Activated CD4-positive, alpha-beta memory T cell treated with anti-CD3 and anti-CD28 coated beads, Interleukin-2, amount 10 ng/mL, durations not matched to agents 7 days and 5 days (primary cell): ENCODE data around the gene ZNF835. TPM values are rescaled to one million over a fixed set of nuclear protein-coding genes. Genes with fewer than 3 reads are reported as not detected.

ENCODE experiments used
- CTCF ChIA-PET: fragments of 350-600 bp; sonication (Branson Sonifier 250); formaldehyde crosslinking; loops from one replicate; lab custom pipeline; 2021; ENCODE audit warnings: antibody characterized with exemption, inconsistent platforms; lab: Charles Lee
- POLR2A ChIA-PET: fragments of 350-600 bp; sonication (Branson Sonifier 250); formaldehyde crosslinking; loops from one replicate; lab custom pipeline; 2021; ENCODE audit warnings: antibody characterized with exemption; lab: Charles Lee
- DNase-seq: peaks from one replicate; pipeline ENCODE4 v3.0.0-alpha.2; 2020
- H3K27ac Mint-ChIP-seq: one replicate; pipeline ENCODE4 v1.8.0; 2021; ENCODE audit warnings: mild to moderate bottlenecking, mixed read lengths
- H3K27me3 Mint-ChIP-seq: one replicate; pipeline ENCODE4 v1.8.0; 2021; ENCODE audit warnings: mixed read lengths
- H3K36me3 Mint-ChIP-seq: one replicate; pipeline ENCODE4 v1.8.0; 2021; ENCODE audit warnings: low read depth, mixed read lengths
- H3K4me1 Mint-ChIP-seq: one replicate; pipeline ENCODE4 v1.8.0; 2021; ENCODE audit warnings: mixed read lengths
- H3K4me3 Mint-ChIP-seq: one replicate; pipeline ENCODE4 v1.8.0; 2021; ENCODE audit warnings: mild to moderate bottlenecking, mixed read lengths
- H3K9me3 Mint-ChIP-seq: one replicate; pipeline ENCODE4 v1.8.0; 2021; ENCODE audit warnings: mixed read lengths
- total RNA-seq, 2 experiments: library from RNA; stranded (reverse); gene quantifications; one replicate each; pipeline ENCODE4 v1.2.3, GENCODE V29; 2021

The ZNF835 gene
- total RNA-seq, result under 1 TPM; 0.23 to 0.68 TPM

GRCh38 chr19:56671613-56671994 is at the start of gene ZNF835:
TSS of gene ZNF835 (minus strand) at chr19:56671757. CDS start at chr19:56665198, 6,559 bp downstream.
- peak within 1 kb of the TSS; percentile 66 for H3K4me3 Mint-ChIP-seq
- H3K27me3 Mint-ChIP-seq, result no peaks in the 10 kb centered on the region
- CTCF ChIA-PET, result no interaction called here
- peak; percentile 65 for DNase-seq
- POLR2A ChIA-PET, result no interaction called here
- peaks cover 3% of the 10 kb centered on the region for H3K36me3 Mint-ChIP-seq
- no peak within 1 kb of the TSS for H3K27ac Mint-ChIP-seq
- H3K9me3 Mint-ChIP-seq, result peaks cover 32% of the 10 kb centered on the region
- H3K4me1 Mint-ChIP-seq, result peaks cover 5% of the 10 kb centered on the region

GRCh38 chr19:56720281-56720680 is 48.7 kb upstream of the ZNF835 start:
- Mint-ChIP-seq H3K9me3 (peaks cover 42% of the 10 kb centered on the region), H3K27me3 (no peaks in the 10 kb centered on the region), H3K36me3 (peaks cover 3% of the 10 kb centered on the region), H3K4me1 (no peaks in the 10 kb centered on the region), H3K4me3 (no peak overlapping the region), H3K27ac (no peak overlapping the region)
- DNase-seq, result no peak
- ChIA-PET POLR2A (interaction anchor here (0.7 kb wide), 1 partner anchor 882 kb away, joined by 3 read pairs; no protein-coding TSS in a partner anchor), CTCF (no interaction called here)

- Mint-ChIP-seq H3K9me3 (peaks cover 34% of the 10 kb centered on the region), H3K36me3 (no peaks in the 10 kb centered on the region), H3K27ac (no peak overlapping the region), H3K4me1 (no peaks in the 10 kb centered on the region), H3K27me3 (no peaks in the 10 kb centered on the region), H3K4me3 (no peak overlapping the region)
- ChIA-PET CTCF (no interaction called here), POLR2A (no interaction called here)
- DNase-seq, result no peak
These were observed 46.7 kb upstream of the ZNF835 start for GRCh38 chr19:56718231-56718630.

GRCh38 chr19:56712611-56713276 is 41.2 kb upstream of the ZNF835 start:
- no peaks in the 10 kb centered on the region for H3K27me3 Mint-ChIP-seq
- DNase-seq, result no peak
- H3K4me1 Mint-ChIP-seq, result no peaks in the 10 kb centered on the region
- CTCF ChIA-PET, result no interaction called here
- H3K36me3 Mint-ChIP-seq, result no peaks in the 10 kb centered on the region
- no peak overlapping the region for H3K4me3 Mint-ChIP-seq
- H3K27ac Mint-ChIP-seq, result no peak overlapping the region
- POLR2A ChIA-PET, result no interaction called here
- H3K9me3 Mint-ChIP-seq, result peaks cover 31% of the 10 kb centered on the region

GRCh38 chr19:56710437-56710836 is 38.9 kb upstream of the ZNF835 start:
- Mint-ChIP-seq H3K4me3 (no peak overlapping the region), H3K27ac (no peak overlapping the region), H3K36me3 (no peaks in the 10 kb centered on the region), H3K9me3 (peaks cover 37% of the 10 kb centered on the region), H3K4me1 (no peaks in the 10 kb centered on the region), H3K27me3 (no peaks in the 10 kb centered on the region)
- DNase-seq, result no peak
- CTCF ChIA-PET, result interaction anchor here (1.3 kb wide), 1 partner anchor 389 kb away, joined by 5 read pairs; no protein-coding TSS in a partner anchor
- POLR2A ChIA-PET, result no interaction called here

- no peaks in the 10 kb centered on the region for H3K4me1 Mint-ChIP-seq
- H3K36me3 Mint-ChIP-seq, result no peaks in the 10 kb centered on the region
- DNase-seq, result no peak
- no peaks in the 10 kb centered on the region for H3K27me3 Mint-ChIP-seq
- ChIA-PET POLR2A (no interaction called here), CTCF (no interaction called here)
- no peak overlapping the region for H3K27ac Mint-ChIP-seq
- peaks cover 39% of the 10 kb centered on the region for H3K9me3 Mint-ChIP-seq
- H3K4me3 Mint-ChIP-seq, result no peak overlapping the region
These were observed 36.3 kb upstream of the ZNF835 start for GRCh38 chr19:56707821-56708220.

- no peak overlapping the region for H3K27ac Mint-ChIP-seq
- peaks cover 44% of the 10 kb centered on the region for H3K9me3 Mint-ChIP-seq
- H3K36me3 Mint-ChIP-seq, result peaks cover 3% of the 10 kb centered on the region
- H3K4me3 Mint-ChIP-seq, result no peak overlapping the region
- ChIA-PET POLR2A (no interaction called here), CTCF (no interaction called here)
- no peaks in the 10 kb centered on the region for H3K27me3 Mint-ChIP-seq
- no peaks in the 10 kb centered on the region for H3K4me1 Mint-ChIP-seq
- no peak for DNase-seq
These were observed 34.4 kb upstream of the ZNF835 start for GRCh38 chr19:56705939-56706338.

- Mint-ChIP-seq H3K27ac (no peak overlapping the region), H3K36me3 (peaks cover 3% of the 10 kb centered on the region), H3K27me3 (no peaks in the 10 kb centered on the region), H3K9me3 (peaks cover 41% of the 10 kb centered on the region), H3K4me1 (no peaks in the 10 kb centered on the region), H3K4me3 (no peak overlapping the region)
- ChIA-PET CTCF (no interaction called here), POLR2A (no interaction called here)
- no peak for DNase-seq
These were observed 30.3 kb upstream of the ZNF835 start for GRCh38 chr19:56701895-56702294.

GRCh38 chr19:56699552-56699951 is 28.0 kb upstream of the ZNF835 start:
- no peak overlapping the region for H3K4me3 Mint-ChIP-seq
- no peak overlapping the region for H3K27ac Mint-ChIP-seq
- no peaks in the 10 kb centered on the region for H3K4me1 Mint-ChIP-seq
- H3K27me3 Mint-ChIP-seq, result no peaks in the 10 kb centered on the region
- ChIA-PET POLR2A (no interaction called here), CTCF (no interaction called here)
- peaks cover 3% of the 10 kb centered on the region for H3K36me3 Mint-ChIP-seq
- DNase-seq, result no peak
- peaks cover 34% of the 10 kb centered on the region for H3K9me3 Mint-ChIP-seq

GRCh38 chr19:56692206-56692895 is 20.8 kb upstream of the ZNF835 start:
- no peak overlapping the region for H3K27ac Mint-ChIP-seq
- no peaks in the 10 kb centered on the region for H3K36me3 Mint-ChIP-seq
- DNase-seq, result no peak
- POLR2A ChIA-PET, result no interaction called here
- CTCF ChIA-PET, result no interaction called here
- no peaks in the 10 kb centered on the region for H3K4me1 Mint-ChIP-seq
- no peaks in the 10 kb centered on the region for H3K27me3 Mint-ChIP-seq
- H3K9me3 Mint-ChIP-seq, result peaks cover 34% of the 10 kb centered on the region
- no peak overlapping the region for H3K4me3 Mint-ChIP-seq

GRCh38 chr19:56690670-56691069 is 19.1 kb upstream of the ZNF835 start:
- Mint-ChIP-seq H3K27ac (no peak overlapping the region), H3K27me3 (no peaks in the 10 kb centered on the region), H3K36me3 (no peaks in the 10 kb centered on the region), H3K9me3 (peaks cover 42% of the 10 kb centered on the region), H3K4me1 (no peaks in the 10 kb centered on the region), H3K4me3 (no peak overlapping the region)
- DNase-seq, result no peak
- POLR2A ChIA-PET, result no interaction called here
- CTCF ChIA-PET, result no interaction called here

GRCh38 chr19:56689198-56689597 is 17.6 kb upstream of the ZNF835 start:
- H3K27ac Mint-ChIP-seq, result no peak overlapping the region
- DNase-seq, result no peak
- peaks cover 46% of the 10 kb centered on the region for H3K9me3 Mint-ChIP-seq
- ChIA-PET POLR2A (no interaction called here), CTCF (no interaction called here)
- no peaks in the 10 kb centered on the region for H3K4me1 Mint-ChIP-seq
- H3K4me3 Mint-ChIP-seq, result no peak overlapping the region
- H3K27me3 Mint-ChIP-seq, result no peaks in the 10 kb centered on the region
- H3K36me3 Mint-ChIP-seq, result no peaks in the 10 kb centered on the region

GRCh38 chr19:56687031-56687430 is 15.5 kb upstream of the ZNF835 start:
- Mint-ChIP-seq H3K27ac (no peak overlapping the region), H3K4me3 (no peak overlapping the region), H3K36me3 (no peaks in the 10 kb centered on the region), H3K9me3 (peaks cover 32% of the 10 kb centered on the region), H3K4me1 (no peaks in the 10 kb centered on the region), H3K27me3 (no peaks in the 10 kb centered on the region)
- ChIA-PET POLR2A (no interaction called here), CTCF (no interaction called here)
- no peak for DNase-seq

GRCh38 chr19:56683116-56683515 is 11.6 kb upstream of the ZNF835 start:
- POLR2A ChIA-PET, result no interaction called here
- CTCF ChIA-PET, result no interaction called here
- Mint-ChIP-seq H3K4me3 (no peak overlapping the region), H3K27ac (no peak overlapping the region), H3K9me3 (peaks cover 36% of the 10 kb centered on the region), H3K36me3 (no peaks in the 10 kb centered on the region), H3K4me1 (no peaks in the 10 kb centered on the region), H3K27me3 (no peaks in the 10 kb centered on the region)
- DNase-seq, result no peak
